Natural killer cell treated with Interleukin-12 subunit alpha and Interleukin-12 subunit beta and Interleukin-15 and Interleukin-18, amount 100 ng/mL, for 72 hours (primary cell): ENCODE results near the gene GRB2. TPM values are rescaled to one million over a fixed set of nuclear protein-coding genes. Genes with fewer than 3 reads are reported as not detected.

Source experiments
- ATAC-seq, 2 donors: fragments of 150-1000 bp; cut with Tn5 transposase in 1 of 2; sonication (Bioruptor Pico), chemical (Tn5 transposase) in 1 of 2; 2 replicates each; pipeline ENCODE4 v1.10.0; 2021
- DNase-seq: peaks from one replicate; pipeline ENCODE4 v3.0.0; 2022; ENCODE audit warnings: low spot score
- H3K27ac Mint-ChIP-seq, 2 donors: 1 replicate in 1 of 2; 2 replicates in 1 of 2; pipeline ENCODE4 v1.8.0; 2022; ENCODE audit warnings: mixed read lengths in 2 of 2, mild to moderate bottlenecking in 1 of 2, moderate library complexity in 1 of 2
- H3K27me3 Mint-ChIP-seq, 2 donors: 1 replicate in 1 of 2; 2 replicates in 1 of 2; pipeline ENCODE4 v1.8.0; 2022; ENCODE audit warnings: mixed read lengths in 2 of 2
- H3K36me3 Mint-ChIP-seq: one replicate; pipeline ENCODE4 v1.8.0; 2022; ENCODE audit warnings: mixed read lengths
- H3K4me1 Mint-ChIP-seq, 2 donors: 1 replicate in 1 of 2; 2 replicates in 1 of 2; pipeline ENCODE4 v1.8.0; 2022; ENCODE audit warnings: low read depth in 2 of 2, mixed read lengths in 2 of 2, mild to moderate bottlenecking in 1 of 2
- H3K4me3 Mint-ChIP-seq: one replicate; pipeline ENCODE4 v1.8.0; 2022; ENCODE audit warnings: mixed read lengths
- H3K9me3 Mint-ChIP-seq: 2 replicates; pipeline ENCODE4 v1.8.0; 2022; ENCODE audit warnings: mixed read lengths
- total RNA-seq, 2 donors: library from RNA; stranded (reverse); gene quantifications; one replicate each; pipeline ENCODE4 v1.2.3, GENCODE V29; 2022

GRB2 gene
- total RNA-seq, 2 donors from 2014 or later, result 198 to 235 TPM

- H3K27ac Mint-ChIP-seq, result no peak overlapping the region
- no peaks in the 10 kb centered on the region for H3K9me3 Mint-ChIP-seq
- no peaks in the 10 kb centered on the region for H3K36me3 Mint-ChIP-seq
- DNase-seq (no peak), ATAC-seq (no peak)
- H3K4me3 Mint-ChIP-seq, result no peak overlapping the region
- peaks cover 6 to 9% of the 10 kb centered on the region in 2 donors for H3K4me1 Mint-ChIP-seq
- peaks cover 0 to 3% of the 10 kb centered on the region in 2 donors for H3K27me3 Mint-ChIP-seq
Measured at GRCh38 chr17:75433218-75433783, 27.8 kb upstream of the GRB2 start.

GRCh38 chr17:75430159-75430974 is 24.9 kb upstream of the GRB2 start:
- DNase-seq, result no peak
- H3K4me3 Mint-ChIP-seq, result no peak overlapping the region
- peaks cover 0 to 3% of the 10 kb centered on the region in 2 donors for H3K27me3 Mint-ChIP-seq
- no peak for ATAC-seq
- H3K9me3 Mint-ChIP-seq, result no peaks in the 10 kb centered on the region
- H3K4me1 Mint-ChIP-seq, result peaks cover 0 to 12% of the 10 kb centered on the region in 2 donors
- no peak overlapping the region for H3K27ac Mint-ChIP-seq
- H3K36me3 Mint-ChIP-seq, result no peaks in the 10 kb centered on the region

GRCh38 chr17:75428543-75429469 is 23.3 kb upstream of the GRB2 start:
- no peaks in the 10 kb centered on the region for H3K9me3 Mint-ChIP-seq
- DNase-seq (no peak), ATAC-seq (no peak)
- H3K36me3 Mint-ChIP-seq, result no peaks in the 10 kb centered on the region
- H3K4me1 Mint-ChIP-seq, result peaks cover 0 to 7% of the 10 kb centered on the region in 2 donors
- H3K4me3 Mint-ChIP-seq, result no peak overlapping the region
- H3K27ac Mint-ChIP-seq, result no peak overlapping the region
- peaks cover 0 to 3% of the 10 kb centered on the region in 2 donors for H3K27me3 Mint-ChIP-seq

- ATAC-seq (no peak), DNase-seq (no peak)
- Mint-ChIP-seq H3K27ac (no peak overlapping the region), H3K27me3 (peaks cover 0 to 12% of the 10 kb centered on the region in 2 donors), H3K36me3 (no peaks in the 10 kb centered on the region), H3K4me1 (no peaks in the 10 kb centered on the region), H3K4me3 (no peak overlapping the region), H3K9me3 (no peaks in the 10 kb centered on the region)
Measured at GRCh38 chr17:75418531-75418930, 13.1 kb upstream of the GRB2 start.

GRCh38 chr17:75417054-75417580 is 11.6 kb upstream of the GRB2 start:
- Mint-ChIP-seq H3K27ac (no peak overlapping the region), H3K9me3 (no peaks in the 10 kb centered on the region), H3K36me3 (no peaks in the 10 kb centered on the region), H3K27me3 (peaks cover 0 to 12% of the 10 kb centered on the region in 2 donors), H3K4me3 (no peak overlapping the region), H3K4me1 (peaks cover 10 to 11% of the 10 kb centered on the region in 2 donors)
- no peak for ATAC-seq
- DNase-seq, result no peak

- ATAC-seq, result no peak
- Mint-ChIP-seq H3K36me3 (no peaks in the 10 kb centered on the region), H3K9me3 (no peaks in the 10 kb centered on the region), H3K4me3 (no peak overlapping the region), H3K4me1 (peaks cover 20 to 21% of the 10 kb centered on the region in 2 donors), H3K27ac (no peak overlapping the region), H3K27me3 (peaks cover 0 to 12% of the 10 kb centered on the region in 2 donors)
- no peak for DNase-seq
Measured at GRCh38 chr17:75416006-75416405, 10.5 kb upstream of the GRB2 start.

GRCh38 chr17:75414488-75414887 is 9.0 kb upstream of the GRB2 start:
- Mint-ChIP-seq H3K9me3 (no peaks in the 10 kb centered on the region), H3K4me3 (no peak overlapping the region), H3K27ac (peak overlapping the region in 1 of 2 donors; percentile 59), H3K27me3 (peaks cover 0 to 12% of the 10 kb centered on the region in 2 donors), H3K36me3 (no peaks in the 10 kb centered on the region), H3K4me1 (peaks cover 23 to 25% of the 10 kb centered on the region in 2 donors)
- DNase-seq, result no peak
- no peak for ATAC-seq

- ATAC-seq (peak; percentile 77 to 80), DNase-seq (peak; percentile 77)
- Mint-ChIP-seq H3K27me3 (peaks cover 0 to 8% of the 10 kb centered on the region in 2 donors), H3K4me1 (peaks cover 23 to 25% of the 10 kb centered on the region in 2 donors), H3K36me3 (no peaks in the 10 kb centered on the region), H3K4me3 (peak overlapping the region; percentile 24), H3K27ac (peak overlapping the region; percentile 15 to 59), H3K9me3 (no peaks in the 10 kb centered on the region)
Measured at GRCh38 chr17:75412455-75413317, 7.2 kb upstream of the GRB2 start.

- no peaks in the 10 kb centered on the region for H3K36me3 Mint-ChIP-seq
- H3K9me3 Mint-ChIP-seq, result no peaks in the 10 kb centered on the region
- peak; percentile 64 to 71 for ATAC-seq
- no peak for DNase-seq
- H3K27ac Mint-ChIP-seq, result peak overlapping the region; percentile 15 to 59
- peaks cover 27 to 30% of the 10 kb centered on the region in 2 donors for H3K4me1 Mint-ChIP-seq
- H3K4me3 Mint-ChIP-seq, result peak overlapping the region; percentile 24
- peaks cover 0 to 8% of the 10 kb centered on the region in 2 donors for H3K27me3 Mint-ChIP-seq
Measured at GRCh38 chr17:75411328-75412067, 6.0 kb upstream of the GRB2 start.

GRCh38 chr17:75410141-75410540 is 4.7 kb upstream of the GRB2 start:
- H3K4me1 Mint-ChIP-seq, result peaks cover 36 to 38% of the 10 kb centered on the region in 2 donors
- no peaks in the 10 kb centered on the region for H3K9me3 Mint-ChIP-seq
- H3K4me3 Mint-ChIP-seq, result peak overlapping the region; percentile 11
- H3K27ac Mint-ChIP-seq, result no peak overlapping the region
- ATAC-seq (no peak), DNase-seq (no peak)
- H3K27me3 Mint-ChIP-seq, result peaks cover 0 to 6% of the 10 kb centered on the region in 2 donors
- H3K36me3 Mint-ChIP-seq, result no peaks in the 10 kb centered on the region

- Mint-ChIP-seq H3K9me3 (no peaks in the 10 kb centered on the region), H3K36me3 (peaks cover 4% of the 10 kb centered on the region), H3K4me3 (no peak overlapping the region), H3K27me3 (no peaks in the 10 kb centered on the region), H3K4me1 (peaks cover 34 to 46% of the 10 kb centered on the region in 2 donors), H3K27ac (no peak overlapping the region)
- ATAC-seq (no peak), DNase-seq (no peak)
Measured at GRCh38 chr17:75407655-75408352, 2.3 kb upstream of the GRB2 start.

GRCh38 chr17:75406222-75406615 is 741 bp upstream of the GRB2 start:
- Mint-ChIP-seq H3K4me3 (peak overlapping the region; percentile 90), H3K27me3 (no peaks in the 10 kb centered on the region), H3K27ac (peak overlapping the region; percentile 81 to 94), H3K36me3 (peaks cover 4% of the 10 kb centered on the region), H3K9me3 (no peaks in the 10 kb centered on the region), H3K4me1 (peaks cover 27 to 45% of the 10 kb centered on the region in 2 donors)
- DNase-seq (no peak), ATAC-seq (no peak)
